ENCODE measurements around the gene CLEC5A.

The CLEC5A gene

DNA sequence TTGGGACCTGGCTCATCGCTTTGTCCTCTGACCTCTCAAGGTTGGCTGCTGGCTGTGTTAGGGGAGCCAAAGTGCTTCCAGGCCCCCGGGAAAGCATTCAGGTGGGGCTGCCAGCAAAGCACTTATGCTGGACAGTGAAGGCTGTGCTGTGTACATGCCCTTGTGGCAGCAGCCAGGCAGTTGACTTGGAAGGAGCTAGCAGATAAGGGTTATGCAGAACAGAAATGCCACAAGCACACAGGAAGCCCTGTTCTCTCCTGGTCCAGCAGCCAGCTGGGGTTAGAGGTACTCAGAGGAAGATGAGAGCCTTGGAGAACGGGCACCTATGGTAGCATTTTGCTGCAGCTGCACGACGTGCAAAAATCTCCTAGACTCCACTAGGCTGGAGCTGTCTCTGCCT lies 65.8 kb downstream of the CLEC5A start:
- no peak overlapping the region for H3K4me3 ChIP-seq (ENCODE audit: low read length)
- no peak overlapping the region for H3K27ac ChIP-seq (ENCODE audit: low read depth, low read length)
- H3K27me3 ChIP-seq (ENCODE audit: control insufficient read depth, low read length), result no peaks in the 10 kb centered on the region
- no peaks in the 10 kb centered on the region for H3K79me2 ChIP-seq (ENCODE audit: control insufficient read depth, low read length)
- TF ChIP-seq EZH2phosphoT487 (IDR thresholded peaks at IDR 0.05; ENCODE audit: borderline replicate concordance, low read length), result no peak
- TF ChIP-seq, protein P1, sequence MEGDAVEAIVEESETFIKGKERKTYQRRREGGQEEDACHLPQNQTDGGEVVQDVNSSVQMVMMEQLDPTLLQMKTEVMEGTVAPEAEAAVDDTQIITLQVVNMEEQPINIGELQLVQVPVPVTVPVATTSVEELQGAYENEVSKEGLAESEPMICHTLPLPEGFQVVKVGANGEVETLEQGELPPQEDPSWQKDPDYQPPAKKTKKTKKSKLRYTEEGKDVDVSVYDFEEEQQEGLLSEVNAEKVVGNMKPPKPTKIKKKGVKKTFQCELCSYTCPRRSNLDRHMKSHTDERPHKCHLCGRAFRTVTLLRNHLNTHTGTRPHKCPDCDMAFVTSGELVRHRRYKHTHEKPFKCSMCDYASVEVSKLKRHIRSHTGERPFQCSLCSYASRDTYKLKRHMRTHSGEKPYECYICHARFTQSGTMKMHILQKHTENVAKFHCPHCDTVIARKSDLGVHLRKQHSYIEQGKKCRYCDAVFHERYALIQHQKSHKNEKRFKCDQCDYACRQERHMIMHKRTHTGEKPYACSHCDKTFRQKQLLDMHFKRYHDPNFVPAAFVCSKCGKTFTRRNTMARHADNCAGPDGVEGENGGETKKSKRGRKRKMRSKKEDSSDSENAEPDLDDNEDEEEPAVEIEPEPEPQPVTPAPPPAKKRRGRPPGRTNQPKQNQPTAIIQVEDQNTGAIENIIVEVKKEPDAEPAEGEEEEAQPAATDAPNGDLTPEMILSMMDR (IDR thresholded peaks at IDR 0.05; ENCODE audit: low read depth, low read length, poor library complexity, severe bottlenecking), result no peak
- no peaks in the 10 kb centered on the region for H3K9me3 ChIP-seq (ENCODE audit: control insufficient read depth, insufficient read depth, low read length)
- H3F3A ChIP-seq (ENCODE audit: control insufficient read depth, insufficient read depth), result no peaks in the 10 kb centered on the region
- no peak overlapping the region for H3K4me2 ChIP-seq (ENCODE audit: low read length)
- H3K36me3 ChIP-seq (ENCODE audit: control insufficient read depth, low read length), result no peaks in the 10 kb centered on the region
- H3K9me2 ChIP-seq (replicated peaks; ENCODE audit: control insufficient read depth, low read length), result no peaks in the 10 kb centered on the region
- no peaks in the 10 kb centered on the region for H3K4me1 ChIP-seq (ENCODE audit: control insufficient read depth, low read length)
- no peaks in the 10 kb centered on the region for H4K20me1 ChIP-seq (ENCODE audit: control insufficient read depth, insufficient read depth, low read depth, low read length)

DNA sequence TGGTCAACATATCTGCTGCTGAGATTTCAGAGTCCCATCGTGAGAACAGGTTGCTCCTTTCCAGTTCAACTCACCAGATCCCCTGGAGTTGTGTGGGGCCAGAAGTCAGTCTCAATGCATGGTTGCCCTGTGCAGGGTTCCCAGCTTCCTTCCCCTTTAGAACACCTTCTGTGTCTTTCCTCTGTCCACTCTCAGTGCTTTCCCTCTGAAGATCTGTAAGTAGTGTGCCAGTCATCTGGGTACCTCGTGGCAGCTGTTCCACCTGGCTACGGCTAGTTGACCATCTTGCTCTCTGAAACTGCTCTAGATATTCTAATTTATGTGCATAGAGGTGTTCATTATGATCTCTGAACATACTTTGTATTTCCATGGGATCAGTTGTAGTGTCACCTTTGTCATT lies 69.4 kb downstream of the CLEC5A start:
- H3K27me3 ChIP-seq (ENCODE audit: control insufficient read depth, low read length), result no peaks in the 10 kb centered on the region
- no peaks in the 10 kb centered on the region for H3K79me2 ChIP-seq (ENCODE audit: control insufficient read depth, low read length)
- TF ChIP-seq, protein P1 (IDR thresholded peaks at IDR 0.05; ENCODE audit: low read depth, low read length, poor library complexity, severe bottlenecking), result no peak
- no peak for TF ChIP-seq EZH2phosphoT487 (IDR thresholded peaks at IDR 0.05; ENCODE audit: borderline replicate concordance, low read length)
- H3K27ac ChIP-seq (ENCODE audit: low read depth, low read length), result no peak overlapping the region
- no peaks in the 10 kb centered on the region for H3K9me2 ChIP-seq (replicated peaks; ENCODE audit: control insufficient read depth, low read length)
- no peaks in the 10 kb centered on the region for H3K36me3 ChIP-seq (ENCODE audit: control insufficient read depth, low read length)
- H3K4me3 ChIP-seq (ENCODE audit: low read length), result no peak overlapping the region
- no peaks in the 10 kb centered on the region for H4K20me1 ChIP-seq (ENCODE audit: control insufficient read depth, insufficient read depth, low read depth, low read length)
- no peaks in the 10 kb centered on the region for H3K4me1 ChIP-seq (ENCODE audit: control insufficient read depth, low read length)
- H3F3A ChIP-seq (ENCODE audit: control insufficient read depth, insufficient read depth), result no peaks in the 10 kb centered on the region
- no peaks in the 10 kb centered on the region for H3K9me3 ChIP-seq (ENCODE audit: control insufficient read depth, insufficient read depth, low read length)
- no peak overlapping the region for H3K4me2 ChIP-seq (ENCODE audit: low read length)

All from DOHH2 (cell line).